GM18907 (cell line): ENCODE results near the gene TXNL4B.

Experiments used
- ATAC-seq: cut with Tn5 transposase; IDR thresholded peaks from one replicate; pipeline ENCODE4 v1.9.1; 2021; ENCODE audit warnings: mild to moderate bottlenecking, moderate library complexity; ENCODE audit not compliant: unreplicated experiment

The TXNL4B gene

DNA sequence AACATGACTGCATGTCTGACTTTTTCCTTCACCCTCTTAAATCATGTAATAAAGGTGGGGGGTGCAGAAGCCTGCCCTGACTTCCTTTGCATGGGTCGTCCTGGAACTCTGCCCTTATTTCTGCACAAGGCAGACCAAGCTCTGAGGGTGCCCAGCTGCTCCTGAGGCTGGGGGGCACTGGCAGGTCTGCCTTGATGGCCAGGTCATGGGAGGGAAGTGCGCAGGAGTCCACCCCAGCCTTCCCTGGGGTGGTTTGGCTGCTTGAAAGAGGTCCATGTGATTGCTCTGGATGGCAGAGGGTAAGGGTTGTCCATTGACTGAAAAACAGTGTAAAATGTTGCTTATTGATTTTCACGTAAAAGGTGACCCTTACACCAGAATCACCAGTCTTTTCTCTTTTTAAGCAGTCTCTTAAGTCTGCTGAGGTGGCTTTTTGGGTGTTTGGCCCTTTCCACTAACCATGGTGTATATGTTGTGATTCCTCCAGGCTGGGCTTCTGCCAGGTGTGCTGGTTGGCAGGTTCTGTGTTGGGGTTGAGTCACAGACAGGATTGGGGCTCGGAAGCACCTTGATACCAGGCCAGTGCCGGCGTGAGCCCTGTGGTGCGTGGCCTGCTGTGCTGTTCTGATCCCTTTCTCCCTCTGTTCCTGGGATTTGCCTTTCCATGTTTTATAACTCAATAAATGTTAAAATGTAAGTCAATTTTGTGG, 19.6 kb upstream of the TXNL4B start:
- ATAC-seq: no peak

DNA sequence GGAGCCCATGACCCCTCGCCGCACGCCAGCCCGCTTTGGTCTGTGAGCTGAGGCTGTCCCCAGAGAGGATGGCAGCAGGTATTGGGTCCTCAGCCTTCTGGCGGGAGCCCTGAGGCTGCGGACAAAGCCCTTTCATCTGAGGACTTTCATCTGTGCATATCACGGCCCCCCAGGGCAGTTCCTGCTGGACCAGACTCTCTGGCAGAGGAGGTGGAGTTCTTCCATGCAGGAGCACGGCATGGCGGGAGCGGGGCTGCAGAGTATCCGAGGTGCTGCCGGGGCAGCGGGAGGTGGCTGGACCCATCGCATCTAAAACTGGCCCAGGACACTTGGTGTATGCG, 19.0 kb upstream of the TXNL4B start:
- no peak for ATAC-seq

DNA sequence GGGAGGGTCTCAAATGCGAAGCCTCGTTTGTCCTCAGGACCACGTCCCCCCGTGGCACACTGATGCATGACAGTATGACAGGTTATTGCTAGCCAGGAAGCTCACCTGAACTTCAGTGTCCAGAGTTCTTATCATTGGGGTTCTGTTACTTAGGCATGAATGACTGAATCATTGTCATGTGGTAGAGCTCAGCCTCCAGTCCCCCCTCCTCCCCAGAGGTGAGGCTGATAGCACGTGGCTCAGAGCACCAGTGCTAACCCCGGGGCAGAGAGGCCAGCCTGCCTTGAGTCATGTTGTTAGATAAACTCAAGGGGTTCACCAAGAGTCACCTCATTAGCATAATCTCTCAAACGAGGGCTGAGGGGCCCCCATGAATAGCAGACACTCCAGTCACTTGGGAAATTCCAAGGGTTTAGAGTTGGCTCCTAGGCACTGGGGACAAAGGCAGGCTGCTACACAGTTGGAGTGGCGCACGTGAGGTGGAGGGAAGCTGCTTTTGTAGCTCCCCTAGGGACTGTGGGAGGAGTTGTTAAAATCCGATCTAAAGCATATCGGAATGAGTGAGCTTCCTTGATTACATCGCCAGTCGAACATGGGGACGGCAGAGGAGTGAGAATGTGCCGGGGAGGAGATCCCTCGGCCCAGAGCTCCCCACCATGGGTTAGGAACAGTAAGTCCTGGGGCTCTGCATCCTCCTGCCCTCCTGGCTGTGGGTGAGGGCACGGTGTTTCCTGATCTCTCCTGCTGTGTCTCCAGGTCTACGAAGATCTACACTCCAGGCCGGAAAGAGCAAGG, 18.4 kb upstream of the TXNL4B start:
- ATAC-seq: no peak

DNA sequence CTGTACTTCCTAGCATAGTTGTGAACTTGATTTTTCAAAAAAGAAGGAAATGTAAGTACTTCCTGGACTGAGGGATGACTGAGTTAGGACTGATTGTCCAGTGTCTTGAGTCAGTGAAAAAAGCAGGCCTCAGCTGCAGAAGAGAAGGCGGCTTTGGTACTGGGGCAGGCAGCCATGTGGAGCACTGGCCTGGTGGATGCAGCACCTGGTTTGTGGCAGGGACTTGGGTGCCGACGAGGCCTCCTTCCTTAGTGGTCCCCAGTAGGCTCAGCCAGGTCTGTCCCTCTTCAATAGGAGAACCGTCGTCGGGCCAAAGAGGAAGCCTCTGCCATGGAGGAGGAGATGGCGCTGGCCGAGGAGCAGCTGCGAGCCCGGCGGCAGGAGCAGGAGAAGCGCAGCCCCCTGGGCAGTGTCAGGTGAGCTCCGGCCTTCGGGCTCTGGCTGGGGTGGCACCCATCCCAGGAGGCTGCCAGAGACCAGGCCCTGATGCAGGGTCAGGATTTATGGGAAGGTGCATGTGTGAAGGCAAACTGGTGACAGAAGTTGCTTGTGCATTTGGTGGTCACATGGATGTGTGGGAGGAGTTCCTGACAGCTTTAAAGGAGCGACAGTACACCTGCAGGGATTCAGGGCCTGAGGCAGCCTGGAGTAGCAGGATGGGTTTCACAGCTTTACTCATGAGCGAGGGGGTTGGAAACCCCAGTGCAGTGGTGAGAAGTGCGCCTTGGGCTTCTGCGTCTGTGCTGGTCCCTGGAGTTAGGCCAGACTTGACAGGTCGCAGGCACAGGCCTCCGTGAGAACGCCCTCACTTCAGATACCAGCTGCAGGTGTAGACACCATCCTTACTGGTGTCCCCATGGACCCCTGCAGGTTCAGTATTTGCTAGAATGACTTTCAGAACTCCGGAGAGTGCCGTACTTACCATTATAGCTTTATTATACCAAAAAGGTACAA, 17.5 kb upstream of the TXNL4B start:
- ATAC-seq: no peak

DNA sequence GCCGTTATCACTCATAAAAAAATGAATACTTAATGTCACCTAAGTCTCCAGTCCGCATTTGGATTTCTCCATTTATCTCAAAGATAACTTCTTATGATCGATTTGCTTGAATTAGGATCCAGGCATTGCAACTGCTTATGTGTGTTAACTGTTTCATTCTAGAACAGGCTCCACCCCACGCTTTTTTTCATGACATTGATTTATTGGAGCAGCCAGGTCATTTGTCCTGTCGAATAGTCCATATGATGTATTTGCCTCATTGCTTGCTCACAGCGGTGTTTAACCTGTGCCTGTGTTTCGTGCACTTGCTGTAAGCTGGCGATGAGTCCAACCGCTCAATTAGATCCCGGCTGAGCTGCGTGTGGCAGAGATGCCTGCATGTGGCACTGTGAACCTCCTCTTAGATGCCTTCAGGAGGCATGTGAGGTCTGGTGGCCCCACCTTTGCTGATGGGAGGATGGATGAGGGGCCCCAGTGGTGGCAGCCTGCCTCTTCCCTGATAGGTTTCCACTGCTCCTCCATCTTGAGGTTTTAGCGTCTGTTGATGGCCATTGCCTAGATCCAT, 16.6 kb upstream of the TXNL4B start:
- ATAC-seq: no peak

DNA sequence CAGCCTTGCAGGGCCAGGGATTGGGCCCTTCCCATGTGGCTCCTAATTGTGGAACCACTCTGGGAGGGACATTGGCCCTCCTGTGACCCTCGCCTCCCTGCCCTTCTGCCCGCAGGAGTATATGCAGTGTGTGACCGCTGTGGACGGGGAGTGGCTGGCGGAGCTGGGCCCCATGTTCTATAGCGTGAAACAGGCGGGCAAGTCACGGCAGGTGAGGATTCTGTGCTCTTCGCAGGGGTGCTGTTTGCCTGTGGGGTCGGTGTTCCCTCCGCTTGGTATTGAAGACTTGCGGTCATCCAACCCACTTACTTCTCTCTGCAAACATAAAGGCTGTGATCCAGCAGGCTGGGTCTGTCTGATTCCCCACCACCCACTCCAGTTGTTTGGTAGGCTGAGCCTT, 15.9 kb upstream of the TXNL4B start:
- no peak for ATAC-seq

DNA sequence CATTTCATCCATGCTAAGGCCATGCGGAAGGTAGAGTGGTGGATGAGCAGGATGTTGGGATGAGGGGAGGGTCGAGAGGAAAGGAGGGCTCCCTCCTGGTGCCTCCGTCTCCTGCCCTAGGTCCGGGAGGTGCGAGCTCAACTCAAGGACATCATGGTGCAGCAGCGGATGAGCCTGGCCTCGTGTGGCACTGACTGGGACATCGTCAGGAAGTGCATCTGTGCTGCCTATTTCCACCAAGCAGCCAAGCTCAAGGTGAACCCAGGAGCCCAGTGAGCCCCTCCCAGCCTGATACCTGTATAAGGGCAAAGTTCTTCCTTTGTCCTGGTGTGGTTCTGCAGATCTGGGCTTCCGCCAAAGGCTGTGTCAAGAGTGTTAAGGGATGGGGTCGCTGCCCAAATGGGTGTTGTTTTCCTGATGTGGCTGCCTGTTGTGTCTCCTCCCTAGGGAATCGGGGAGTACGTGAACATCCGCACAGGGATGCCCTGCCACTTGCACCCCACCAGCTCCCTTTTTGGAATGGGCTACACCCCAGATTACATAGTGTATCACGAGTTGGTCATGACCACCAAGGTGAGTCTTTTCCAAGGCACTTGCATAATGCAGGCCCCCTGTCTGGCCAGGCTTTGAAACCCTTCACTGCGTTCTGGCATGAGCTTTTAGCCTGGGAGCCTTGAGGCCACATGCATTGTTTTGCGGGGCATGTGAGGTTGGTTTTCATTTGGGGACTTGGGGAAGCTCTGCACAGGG, 15.1 kb upstream of the TXNL4B start:
- ATAC-seq: no peak

DNA sequence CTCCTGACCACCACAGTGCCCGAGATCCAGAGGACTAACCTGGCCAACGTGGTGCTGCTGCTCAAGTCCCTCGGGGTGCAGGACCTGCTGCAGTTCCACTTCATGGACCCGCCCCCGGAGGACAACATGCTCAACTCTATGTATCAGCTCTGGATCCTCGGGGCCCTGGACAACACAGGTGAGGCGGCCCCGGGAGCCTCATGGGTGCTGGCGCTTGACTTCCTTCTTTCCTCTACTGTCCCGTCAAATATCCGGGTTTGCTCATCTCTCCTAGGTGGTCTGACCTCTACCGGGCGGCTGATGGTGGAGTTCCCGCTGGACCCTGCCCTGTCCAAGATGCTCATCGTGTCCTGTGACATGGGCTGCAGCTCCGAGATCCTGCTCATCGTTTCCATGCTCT, 14.0 kb upstream of the TXNL4B start:
- no peak for ATAC-seq

DNA sequence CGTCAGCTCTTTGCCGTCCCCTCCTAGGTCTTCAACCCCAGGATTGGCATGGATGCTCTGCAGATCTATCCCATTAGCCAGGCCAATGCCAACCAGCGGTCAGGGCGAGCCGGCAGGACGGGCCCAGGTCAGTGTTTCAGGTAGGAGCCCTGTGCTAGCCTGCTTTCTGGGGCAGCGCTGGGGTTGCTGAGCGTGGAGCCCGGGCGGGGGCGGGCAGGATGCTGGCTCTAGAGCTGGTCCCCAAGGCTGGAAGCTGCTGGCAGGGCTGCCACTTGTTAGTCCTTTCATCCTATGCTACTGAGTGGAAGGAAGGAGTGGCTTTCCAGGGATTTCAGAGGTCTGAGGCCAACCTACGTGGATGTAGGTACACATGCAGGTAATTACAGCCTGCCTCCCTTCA, 12.6 kb upstream of the TXNL4B start:
- ATAC-seq: no peak

DNA sequence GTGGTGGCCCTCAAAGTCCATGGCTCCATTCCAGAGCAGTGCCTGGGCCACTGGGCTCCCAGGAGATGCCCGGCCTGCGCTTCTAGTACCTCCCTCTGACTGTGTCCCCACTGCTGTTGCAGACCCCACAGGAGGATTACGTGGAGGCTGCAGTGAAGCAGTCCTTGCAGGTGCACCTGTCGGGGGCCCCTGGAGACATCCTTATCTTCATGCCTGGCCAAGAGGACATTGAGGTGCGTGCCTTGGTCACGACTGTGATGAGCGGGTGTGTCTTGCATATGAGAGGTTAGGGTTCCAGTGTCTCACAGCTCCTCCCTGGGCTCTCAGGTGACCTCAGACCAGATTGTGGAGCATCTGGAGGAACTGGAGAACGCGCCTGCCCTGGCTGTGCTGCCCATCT, 11.5 kb upstream of the TXNL4B start:
- ATAC-seq: no peak

DNA sequence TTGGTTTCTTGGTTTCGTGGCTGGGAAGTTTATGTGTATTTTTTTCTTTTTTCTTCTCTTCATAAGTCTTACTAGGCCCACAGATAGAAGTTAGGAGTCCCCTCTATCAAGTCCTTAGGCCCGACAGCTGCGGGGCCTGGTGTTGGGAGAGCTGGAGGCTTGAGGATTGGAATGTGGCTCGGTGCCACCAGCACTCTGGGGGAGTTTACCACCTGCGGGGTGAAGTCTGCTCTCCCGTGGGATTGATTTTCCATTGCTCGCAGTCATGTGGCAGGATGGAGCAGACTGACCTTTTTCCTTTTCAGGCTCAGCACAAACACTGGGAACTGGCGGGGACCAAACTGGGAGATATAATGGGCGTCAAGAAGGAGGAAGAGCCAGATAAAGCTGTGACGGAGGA, 7.8 kb upstream of the TXNL4B start:
- no peak for ATAC-seq

DNA sequence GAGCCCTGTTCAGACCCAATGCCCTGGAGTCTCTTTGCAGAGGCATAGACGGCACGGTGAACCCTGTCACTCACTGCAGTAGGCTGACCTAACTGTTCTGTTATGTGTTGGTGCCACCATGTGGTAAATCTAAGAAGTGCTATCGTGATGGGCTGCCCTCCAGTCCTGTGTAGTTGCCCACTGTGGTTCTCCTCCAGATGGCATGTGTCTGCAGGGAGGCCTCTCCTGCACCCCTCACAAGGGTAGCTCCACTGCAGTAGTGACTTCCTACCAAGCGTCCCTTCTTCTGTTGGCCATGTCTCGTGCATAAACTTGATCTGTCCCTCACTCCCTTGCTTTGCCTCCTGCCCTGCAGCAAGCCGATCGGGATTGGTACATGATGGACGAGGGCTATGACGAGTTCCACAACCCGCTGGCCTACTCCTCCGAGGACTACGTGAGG, 6.0 kb upstream of the TXNL4B start:
- ATAC-seq: peak; percentile 74

DNA sequence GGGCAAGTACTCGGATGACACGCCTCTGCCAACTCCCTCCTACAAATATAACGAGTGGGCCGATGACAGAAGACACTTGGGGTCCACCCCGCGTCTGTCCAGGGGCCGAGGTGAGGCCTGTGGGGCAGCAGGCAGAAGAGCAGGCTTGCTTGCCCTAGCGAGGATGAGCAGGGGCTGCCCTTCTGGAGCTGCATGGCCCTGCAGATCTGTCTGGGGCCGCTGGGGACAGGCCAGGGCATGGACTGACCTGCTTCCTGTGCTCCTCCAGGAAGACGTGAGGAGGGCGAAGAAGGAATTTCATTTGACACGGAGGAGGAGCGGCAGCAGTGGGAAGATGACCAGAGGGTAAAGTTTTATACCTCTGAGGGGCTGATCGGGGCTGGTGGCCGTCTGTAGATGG, 5.5 kb upstream of the TXNL4B start:
- ATAC-seq: no peak

DNA sequence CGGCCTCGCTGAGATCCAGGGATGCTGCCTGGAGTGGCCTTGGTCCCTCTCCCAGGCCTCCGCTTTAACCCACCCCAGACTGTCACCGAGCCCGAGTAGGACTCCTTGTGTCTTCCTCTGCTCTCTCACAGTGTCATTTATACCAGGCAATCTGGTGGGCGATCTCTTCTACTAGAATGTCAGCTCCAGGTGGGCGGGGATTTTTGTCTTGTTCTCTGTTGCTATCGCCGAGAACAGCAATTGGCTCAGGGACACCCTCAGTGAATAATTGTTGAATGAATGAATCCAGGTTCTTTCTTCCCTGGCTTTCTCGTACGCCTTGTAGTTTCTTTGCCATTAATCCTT, 818 bp upstream of the TXNL4B start:
- no peak for ATAC-seq

DNA sequence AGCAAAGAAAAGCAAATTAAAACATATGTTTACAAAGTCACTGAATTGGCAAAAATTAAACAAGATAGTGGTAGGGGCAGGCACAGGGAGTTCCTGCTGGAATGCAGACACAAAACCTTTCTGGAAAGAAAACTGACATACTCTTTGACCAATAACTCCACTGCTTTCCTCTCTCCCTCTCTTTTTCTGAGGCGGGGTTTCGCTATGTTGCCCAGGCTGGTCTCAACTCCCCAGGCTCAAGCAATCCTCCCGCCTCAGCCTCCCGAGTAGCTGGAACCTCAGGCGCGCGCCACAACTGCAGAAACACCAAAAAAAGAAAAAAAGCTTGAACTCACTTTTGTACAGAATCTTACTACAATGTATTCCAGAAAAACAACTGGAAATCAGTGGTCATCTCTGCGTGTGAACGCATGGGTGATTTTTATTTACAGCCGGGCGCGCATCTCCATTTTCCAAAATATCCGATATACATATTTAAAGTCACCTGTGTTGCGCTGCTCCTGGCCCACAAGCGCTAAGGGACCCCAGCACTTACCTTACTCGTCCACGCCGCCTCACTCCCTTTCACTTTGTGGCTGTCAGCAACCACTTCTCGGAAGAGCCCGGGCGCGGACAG, 480 bp downstream of the TXNL4B start:
- ATAC-seq: no peak

DNA sequence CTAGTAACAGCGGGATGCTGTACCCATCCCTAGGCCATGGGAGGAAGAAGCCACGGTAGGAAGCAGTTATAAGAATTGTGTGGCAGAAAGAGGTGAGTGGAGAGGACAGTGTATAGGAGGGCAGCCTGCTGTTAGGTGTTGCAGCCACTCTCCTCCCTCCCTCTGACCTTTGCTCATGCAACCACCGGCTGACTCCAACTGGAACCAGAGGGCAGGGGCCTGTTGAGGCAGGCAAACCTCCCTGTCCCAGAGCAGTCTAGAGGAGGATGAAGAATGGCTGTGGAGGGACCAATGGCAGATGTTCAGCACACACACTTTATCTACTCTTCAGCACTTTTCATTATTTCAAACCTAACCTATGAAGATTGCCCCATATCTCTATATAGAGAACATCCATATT, 2.2 kb downstream of the TXNL4B start:
- no peak for ATAC-seq

DNA sequence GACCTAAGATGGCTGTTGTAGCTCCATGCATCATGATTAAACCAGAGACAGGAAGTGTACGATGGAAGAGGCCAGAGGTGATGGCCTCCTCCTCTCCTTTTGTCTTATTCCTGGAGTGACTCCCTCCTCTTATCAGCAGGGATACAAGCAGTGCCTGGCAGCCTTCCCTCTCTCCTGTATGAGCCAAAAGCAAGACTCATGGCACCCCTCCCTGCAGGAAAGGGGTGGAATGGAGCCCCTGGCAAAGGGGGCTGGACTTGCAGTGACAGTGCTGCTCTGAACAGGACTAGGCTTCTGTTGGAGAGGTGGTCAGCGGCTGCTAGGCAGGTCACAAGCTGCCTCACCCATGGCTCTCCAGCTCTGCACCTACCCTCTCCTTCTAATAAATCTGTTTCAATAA, 8.4 kb downstream of the TXNL4B start:
- ATAC-seq: no peak

DNA sequence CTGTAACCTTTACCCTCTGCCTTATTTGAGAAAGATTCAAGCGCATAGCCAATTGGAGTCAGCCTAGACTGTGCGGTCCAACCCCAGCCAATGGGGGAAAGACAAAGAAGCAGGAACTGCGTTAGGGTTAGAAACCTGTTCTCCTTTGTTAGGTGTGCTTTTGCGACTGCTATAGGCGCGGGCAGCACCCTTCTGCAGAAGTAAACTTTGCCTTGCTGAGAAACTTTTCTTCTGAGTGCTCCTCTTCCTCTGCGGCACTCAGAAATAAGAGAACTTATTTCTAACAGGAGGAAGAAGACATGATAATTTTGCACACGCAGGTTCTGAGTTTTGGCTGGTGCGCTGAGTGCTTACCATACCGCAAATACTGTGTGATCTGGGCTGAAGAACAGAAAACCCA, 9.0 kb downstream of the TXNL4B start:
- no peak for ATAC-seq

DNA sequence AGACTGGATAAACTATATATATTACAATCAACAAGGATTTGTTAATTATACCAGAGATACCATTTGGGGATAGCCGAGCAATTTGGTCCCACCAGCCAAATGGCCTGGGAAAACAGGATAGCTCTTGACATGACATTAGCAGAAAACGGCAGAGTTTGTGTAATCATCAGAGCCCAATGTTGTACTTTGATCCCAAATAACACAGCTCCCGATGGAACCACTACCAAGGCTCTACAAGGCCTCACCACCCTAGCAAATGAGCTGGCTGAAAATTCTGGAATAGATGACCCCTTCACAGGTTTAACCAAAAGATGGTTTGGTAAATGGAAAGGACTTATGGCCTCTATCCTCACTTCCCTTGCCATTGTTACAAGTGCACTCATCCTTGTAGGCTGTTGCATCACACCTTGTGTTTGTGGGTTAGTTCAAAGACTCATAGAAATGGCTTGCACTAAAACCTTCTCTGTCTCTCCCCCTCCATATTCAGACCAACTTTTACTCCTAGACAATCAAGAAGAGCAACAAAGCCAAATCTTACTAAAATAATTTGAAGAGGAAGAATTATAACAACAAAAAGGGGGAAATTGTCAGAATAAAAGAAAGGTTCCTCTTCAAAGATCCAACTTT, 9.5 kb downstream of the TXNL4B start:
- ATAC-seq: no peak
